Neural progenitor cell (in vitro differentiated cells): ENCODE measurements around the gene KCTD18.
A peak's percentile ranks its signal among the peaks of the same experiment; 100 is the strongest.

Source experiments
- EZH2 ChIP-seq: fragments of 200-600 bp; sonication (generic); IDR thresholded peaks from 2 replicates; pipeline ENCODE4 v1.6.1; 2017; ENCODE audit warnings: antibody characterized with exemption, mild to moderate bottlenecking, moderate library complexity
- TF ChIP-seq, protein P1 (sequence below): fragments of 200-600 bp; sonication (generic); IDR thresholded peaks from 2 replicates; pipeline ENCODE4 v1.5.1; 2017; ENCODE audit warnings: antibody characterized with exemption, mild to moderate bottlenecking

DNA sequence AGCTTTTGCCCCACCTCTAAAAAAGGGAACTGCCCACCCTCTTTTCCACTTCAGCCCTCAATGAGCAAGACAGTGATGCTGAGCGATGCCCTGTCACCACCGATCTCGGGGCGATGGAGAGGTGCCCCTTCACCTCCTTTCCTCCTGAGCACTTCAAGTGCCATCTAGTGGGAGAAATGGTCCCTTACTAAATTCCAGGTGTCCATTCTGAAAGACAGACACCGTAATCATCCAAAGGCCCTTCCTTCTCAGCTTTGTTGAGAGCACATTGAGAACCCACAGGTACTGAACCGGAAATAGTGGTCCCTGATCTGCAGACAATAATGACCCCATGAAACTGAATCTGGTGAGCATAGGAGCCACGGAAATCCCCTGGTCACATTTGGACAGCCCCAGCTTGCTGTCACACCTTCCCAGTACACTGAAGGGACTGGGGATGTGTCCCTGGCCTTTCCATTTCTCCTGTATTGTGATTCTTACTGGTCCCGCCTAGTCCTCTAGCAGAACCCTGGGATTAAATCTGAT lies 38.5 kb downstream of the KCTD18 start:
- TF ChIP-seq, protein P1, sequence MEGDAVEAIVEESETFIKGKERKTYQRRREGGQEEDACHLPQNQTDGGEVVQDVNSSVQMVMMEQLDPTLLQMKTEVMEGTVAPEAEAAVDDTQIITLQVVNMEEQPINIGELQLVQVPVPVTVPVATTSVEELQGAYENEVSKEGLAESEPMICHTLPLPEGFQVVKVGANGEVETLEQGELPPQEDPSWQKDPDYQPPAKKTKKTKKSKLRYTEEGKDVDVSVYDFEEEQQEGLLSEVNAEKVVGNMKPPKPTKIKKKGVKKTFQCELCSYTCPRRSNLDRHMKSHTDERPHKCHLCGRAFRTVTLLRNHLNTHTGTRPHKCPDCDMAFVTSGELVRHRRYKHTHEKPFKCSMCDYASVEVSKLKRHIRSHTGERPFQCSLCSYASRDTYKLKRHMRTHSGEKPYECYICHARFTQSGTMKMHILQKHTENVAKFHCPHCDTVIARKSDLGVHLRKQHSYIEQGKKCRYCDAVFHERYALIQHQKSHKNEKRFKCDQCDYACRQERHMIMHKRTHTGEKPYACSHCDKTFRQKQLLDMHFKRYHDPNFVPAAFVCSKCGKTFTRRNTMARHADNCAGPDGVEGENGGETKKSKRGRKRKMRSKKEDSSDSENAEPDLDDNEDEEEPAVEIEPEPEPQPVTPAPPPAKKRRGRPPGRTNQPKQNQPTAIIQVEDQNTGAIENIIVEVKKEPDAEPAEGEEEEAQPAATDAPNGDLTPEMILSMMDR, result peak; percentile 74
- no peak for TF ChIP-seq EZH2
